Tibial nerve (tissue), 4 donors: ENCODE data around the gene SLC12A2. TPM values are rescaled to one million over a fixed set of nuclear protein-coding genes. Genes with fewer than 3 reads are reported as not detected.
A peak's percentile ranks its signal among the peaks of the same experiment; 100 is the strongest.

Source experiments
- DNase-seq, 2 donors: peaks; one replicate each; pipeline ENCODE4 v3.0.0-alpha.2; 2019; ENCODE audit warnings: low spot score in 2 of 2
- H3K27ac ChIP-seq, 4 donors: fragments of 200-600 bp; sonication (generic) in 3 of 4; one replicate each; pipeline ENCODE4 v1.5.1; 2017 to 2019; ENCODE audit warnings: mild to moderate bottlenecking in 1 of 4
- H3K27me3 ChIP-seq, 2 donors: fragments of 200-600 bp; sonication (generic) in 1 of 2; one replicate each; pipeline versions ENCODE4 v1.5.1 to v1.6.0; 2017 to 2019
- H3K36me3 ChIP-seq, 3 donors: fragments of 200-600 bp; sonication (generic); one replicate each; pipeline ENCODE4 v1.5.1; 2018 to 2019
- H3K4me1 ChIP-seq, 4 donors: fragments of 200-600 bp; sonication (generic) in 3 of 4; one replicate each; pipeline ENCODE4 v1.5.1; 2017 to 2019
- H3K4me3 ChIP-seq, 4 donors: fragments of 200-600 bp; sonication (generic) in 3 of 4; one replicate each; pipeline ENCODE4 v1.5.1; 2017 to 2019; ENCODE audit warnings: mild to moderate bottlenecking in 1 of 4, moderate library complexity in 1 of 4
- H3K9me3 ChIP-seq, 4 donors: fragments of 200-600 bp; sonication (generic) in 3 of 4; one replicate each; pipeline ENCODE4 v1.5.1; 2017 to 2019
- CTCF ChIP-seq, 5 experiments: fragments of 200-600 bp in 3 of 5; fragments of 450-650 bp in 2 of 5; sonication (generic) in 3 of 5; IDR thresholded peaks; one replicate each; pipeline ENCODE4 v1.5.1; 2016 to 2019; ENCODE audit warnings: antibody characterized with exemption in 5 of 5, mild to moderate bottlenecking in 3 of 5, moderate library complexity in 2 of 5
- EP300 ChIP-seq, 2 donors: sonication (generic); formaldehyde crosslinking; IDR thresholded peaks; one replicate each; pipeline ENCODE4 v1.6.1; 2017; ENCODE audit warnings: antibody characterized with exemption in 2 of 2, mild to moderate bottlenecking in 1 of 2
- POLR2A ChIP-seq, 2 donors: fragments of 450-650 bp; IDR thresholded peaks; one replicate each; pipeline ENCODE4 v1.6.1; 2017; ENCODE audit warnings: antibody characterized with exemption in 2 of 2, mild to moderate bottlenecking in 2 of 2, moderate library complexity in 2 of 2
- WGBS, 2 donors: methylation state at CpG; one replicate each; pipeline ENCODE4 v1.1.5; 2018; 5-methylcytosine and 5-hydroxymethylcytosine counted together
- total RNA-seq, 4 donors: library from RNA; depleted of rRNA; stranded (reverse); fragments of >200 nt; gene quantifications; one replicate each; pipeline ENCODE4 v1.1.0, GENCODE V29; 2016

The SLC12A2 gene
- total RNA-seq, 4 donors from 2014 or later: 49.8 to 93.1 (median 85.3) TPM

GRCh38 chr5:128074953-128075352 is 8.6 kb upstream of the SLC12A2 start:
- no peaks in the 10 kb centered on the region for H3K9me3 ChIP-seq
- TF ChIP-seq CTCF (IDR thresholded peaks at IDR 0.05) (no peak), EP300 (IDR thresholded peaks at IDR 0.05) (no peak), POLR2A (IDR thresholded peaks at IDR 0.05) (no peak)

GRCh38 chr5:128077526-128077925 is 6.0 kb upstream of the SLC12A2 start:
- H3K27me3 ChIP-seq: no peaks in the 10 kb centered on the region
- no peak for DNase-seq
- WGBS, 2 donors: 93 to 98% methylated on average over 2 of the region's 2 CpGs
- peaks cover 0 to 47% (median 11%) of the 10 kb centered on the region in 4 donors for H3K4me1 ChIP-seq
- TF ChIP-seq CTCF (IDR thresholded peaks at IDR 0.05) (no peak), POLR2A (IDR thresholded peaks at IDR 0.05) (no peak), EP300 (IDR thresholded peaks at IDR 0.05) (no peak)
- no peak overlapping the region for H3K4me3 ChIP-seq
- no peaks in the 10 kb centered on the region for H3K9me3 ChIP-seq
- H3K36me3 ChIP-seq: peaks cover 0 to 17% (median 0%) of the 10 kb centered on the region in 3 donors
- H3K27ac ChIP-seq: no peak overlapping the region

More at GRCh38 chr5:128074953-128075352, 8.6 kb upstream of the SLC12A2 start:
- peaks cover 0 to 25% (median 4%) of the 10 kb centered on the region in 4 donors for H3K4me1 ChIP-seq
- H3K36me3 ChIP-seq: peaks cover 0 to 29% (median 0%) of the 10 kb centered on the region in 3 donors
- no peak overlapping the region for H3K4me3 ChIP-seq
- no peak overlapping the region for H3K27ac ChIP-seq
- no peaks in the 10 kb centered on the region for H3K27me3 ChIP-seq
- no peak for DNase-seq

- no peak for DNase-seq
- 57 to 67% methylated on average over 5 of the region's 5 CpGs for WGBS, 2 donors
- Histone ChIP-seq H3K4me1 (peaks cover 0 to 58% (median 11%) of the 10 kb centered on the region in 4 donors), H3K36me3 (no peaks in the 10 kb centered on the region), H3K4me3 (peak overlapping the region; percentile 70 to 92 (median 83)), H3K27me3 (no peaks in the 10 kb centered on the region), H3K9me3 (no peaks in the 10 kb centered on the region), H3K27ac (peak overlapping the region in 2 of 4 donors; percentile 93 to 98)
- TF ChIP-seq EP300 (IDR thresholded peaks at IDR 0.05) (no peak), POLR2A (IDR thresholded peaks at IDR 0.05) (no peak), CTCF (IDR thresholded peaks at IDR 0.05) (peak in 1 of 5 experiments; percentile 9)
These were observed 2.3 kb upstream of the SLC12A2 start for GRCh38 chr5:128081111-128081851.

GRCh38 chr5:128082551-128083032 is 974 bp upstream of the SLC12A2 start:
- Histone ChIP-seq H3K9me3 (no peaks in the 10 kb centered on the region), H3K27me3 (no peaks in the 10 kb centered on the region), H3K27ac (peak overlapping the region; percentile 93 to 98 (median 94)), H3K4me3 (peak overlapping the region; percentile 70 to 92 (median 83)), H3K4me1 (peaks cover 0 to 60% (median 11%) of the 10 kb centered on the region in 4 donors), H3K36me3 (no peaks in the 10 kb centered on the region)
- TF ChIP-seq POLR2A (IDR thresholded peaks at IDR 0.05) (no peak), EP300 (IDR thresholded peaks at IDR 0.05) (no peak), CTCF (IDR thresholded peaks at IDR 0.05) (no peak)
- DNase-seq: peak in 1 of 2 donors; percentile 12
- 2 to 4% methylated on average over 14 to 25 of the region's 25 CpGs for WGBS, 2 donors

- Histone ChIP-seq H3K4me3 (peak overlapping the region; percentile 65 to 92 (median 79)), H3K4me1 (peaks cover 0 to 48% (median 11%) of the 10 kb centered on the region in 4 donors), H3K36me3 (no peaks in the 10 kb centered on the region), H3K9me3 (no peaks in the 10 kb centered on the region), H3K27ac (peak overlapping the region; percentile 93 to 98 (median 94)), H3K27me3 (no peaks in the 10 kb centered on the region)
- DNase-seq: no peak
- TF ChIP-seq POLR2A (IDR thresholded peaks at IDR 0.05): no peak
- TF ChIP-seq EP300 (IDR thresholded peaks at IDR 0.05): no peak
- TF ChIP-seq CTCF (IDR thresholded peaks at IDR 0.05): peak; percentile 27 to 67 (median 33)
- 0% methylated on average over 5 to 6 of the region's 53 CpGs for WGBS, 2 donors
These were observed 253 bp downstream of the SLC12A2 start for GRCh38 chr5:128083811-128084227.
